Suprapubic skin (tissue), 3 donors: Measurements from ENCODE around the gene FAHD2A.
"Not testable (repeated sequence)": the region's sequence is repeated elsewhere in the genome, so short reads cannot be mapped to it uniquely, and the experiment has no call there.

Experiments used
- CTCF ChIP-seq, 2 donors: fragments of 200-600 bp in 1 of 2; fragments of 450-650 bp in 1 of 2; sonication (generic) in 1 of 2; IDR thresholded peaks; one replicate each; pipeline ENCODE4 v1.5.1; 2016 to 2019; ENCODE audit warnings: antibody characterized with exemption in 2 of 2, mild to moderate bottlenecking in 1 of 2, moderate library complexity in 1 of 2
- POLR2A ChIP-seq, 2 donors: fragments of 450-650 bp; IDR thresholded peaks; one replicate each; pipeline ENCODE4 v1.6.1; 2017; ENCODE audit warnings: antibody characterized with exemption in 2 of 2, mild to moderate bottlenecking in 2 of 2, moderate library complexity in 2 of 2

GRCh38 chr2:95445317-95445716 is 42.8 kb downstream of the FAHD2A start:
- not testable (repeated sequence) for TF ChIP-seq CTCF, POLR2A (IDR thresholded peaks at IDR 0.05)
